ENCODE data around the gene SPOCK1.
"Not testable (repeated sequence)": the region's sequence is repeated elsewhere in the genome, so short reads cannot be mapped to it uniquely, and the experiment has no call there.

The SPOCK1 gene

DNA sequence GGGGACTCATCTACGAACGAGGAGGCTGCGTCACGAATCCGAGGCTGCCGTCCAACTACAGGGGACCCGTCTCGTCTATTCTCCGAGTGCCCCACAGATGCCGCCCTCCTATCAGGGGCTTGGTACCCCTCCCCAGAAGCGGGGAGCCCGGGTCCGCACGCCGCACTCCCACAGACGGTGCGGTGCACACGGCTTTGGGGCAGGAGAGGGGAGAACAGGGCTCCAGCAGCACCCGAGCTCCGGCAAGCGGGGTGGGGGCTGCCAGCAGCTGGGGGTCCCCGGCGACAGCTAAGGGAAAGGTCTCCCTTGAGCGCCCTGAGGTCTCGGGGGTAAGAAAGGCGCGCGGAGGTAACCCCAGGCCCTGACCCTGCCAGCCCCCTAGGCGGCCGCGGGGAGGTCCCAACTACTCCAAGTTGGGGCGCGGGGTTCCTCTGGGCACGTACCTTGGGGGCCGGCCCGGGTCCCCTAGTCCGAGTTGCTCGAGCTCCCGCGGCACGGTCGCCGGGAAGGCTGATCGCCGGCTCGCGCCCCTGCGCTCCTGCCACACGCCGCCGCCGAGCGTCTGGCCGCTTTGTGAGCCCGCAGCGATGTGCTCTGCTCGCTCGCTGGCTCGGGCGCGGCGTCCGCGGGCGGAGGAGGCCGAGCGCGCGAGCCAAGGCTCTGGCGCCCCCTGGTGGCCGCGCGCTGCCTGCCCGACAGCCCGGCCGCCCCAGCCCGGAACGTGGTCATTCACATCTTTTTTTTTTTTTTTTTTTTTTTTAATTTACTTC is at the start of gene SPOCK1:
TSS of gene SPOCK1 (minus strand) at position 591 of the 770 bp plus-strand sequence.
- peak; percentile 16 to 20 for DNase-seq

DNA sequence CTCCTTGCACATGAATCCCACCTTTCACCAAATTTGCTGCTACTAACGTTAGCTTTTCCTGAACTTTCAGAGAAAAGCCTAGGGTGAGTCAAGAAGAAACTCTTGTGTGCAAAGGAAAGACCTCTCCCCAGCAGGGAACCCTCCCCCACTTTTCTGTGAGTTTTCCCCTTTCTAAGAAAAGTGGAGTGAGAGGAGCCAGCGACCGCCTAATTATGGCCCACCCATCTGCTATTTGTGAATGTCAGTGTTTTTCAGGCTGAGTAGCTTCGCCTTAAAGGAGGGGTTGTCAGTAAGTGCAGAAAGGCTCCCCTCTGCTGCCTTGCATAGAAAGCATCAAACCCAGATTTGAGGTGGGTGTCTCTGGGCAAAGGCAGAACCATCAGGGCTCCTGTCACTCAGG is 46.8 kb upstream of the SPOCK1 start:
- DNase-seq: no peak

DNA sequence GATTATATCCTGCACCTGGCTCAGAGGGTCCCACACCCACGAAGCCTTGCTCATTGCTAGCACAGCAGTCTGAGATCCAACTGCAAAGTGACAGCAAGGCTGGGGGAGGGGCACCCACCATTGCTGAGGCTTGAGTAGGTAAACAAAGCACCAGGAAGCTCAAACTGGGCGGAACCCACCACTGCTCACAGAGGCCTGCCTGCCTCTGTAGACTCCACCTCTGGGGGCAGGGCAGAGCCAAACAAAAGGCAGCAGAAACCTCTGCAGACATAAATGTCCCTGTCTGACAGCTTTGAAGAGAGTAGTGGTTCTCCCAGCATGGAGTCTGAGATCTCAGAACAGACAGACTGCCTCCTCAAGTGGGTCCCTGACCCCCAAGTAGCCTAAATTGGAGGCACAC is 36.3 kb upstream of the SPOCK1 start:
- DNase-seq: not testable (repeated sequence)

DNA sequence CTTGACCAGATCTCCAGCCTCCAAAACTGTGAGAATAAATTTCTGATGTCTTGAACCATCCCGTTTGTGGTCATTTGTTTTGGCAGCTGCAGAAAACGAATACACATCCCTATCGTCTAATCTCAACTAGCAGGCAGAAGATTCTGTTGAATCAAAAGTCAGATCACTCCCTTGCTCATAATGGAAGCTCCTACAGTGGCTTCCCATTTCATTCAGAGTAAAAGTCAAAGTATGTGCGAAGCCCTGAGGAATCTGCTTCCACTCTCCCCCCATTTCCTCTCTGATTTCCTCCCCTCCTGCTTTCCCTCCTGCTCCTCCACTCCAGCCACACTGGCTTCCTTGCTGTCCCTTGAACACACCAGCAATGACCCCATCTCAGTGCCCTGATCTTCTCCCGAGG is 34.8 kb upstream of the SPOCK1 start:
- DNase-seq: no peak

DNA sequence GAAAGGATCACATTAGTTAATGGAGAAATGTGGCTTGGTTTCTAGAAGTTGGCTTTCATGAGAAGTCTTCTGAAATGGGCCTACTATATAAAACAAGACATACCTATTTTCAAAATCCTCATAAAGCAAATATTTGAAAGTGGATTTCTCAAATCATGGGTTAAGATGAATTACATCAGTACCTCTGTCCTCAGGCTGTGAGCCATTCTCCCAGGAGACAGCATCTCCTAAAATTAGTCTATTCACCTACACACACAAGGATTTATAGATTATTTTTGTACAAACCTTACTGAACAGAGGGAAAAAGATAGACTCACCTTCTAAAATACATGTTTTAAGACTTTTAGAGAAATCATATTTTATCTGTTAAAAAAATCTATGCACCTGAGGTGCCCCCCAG is 32.1 kb upstream of the SPOCK1 start:
- DNase-seq: no peak

DNA sequence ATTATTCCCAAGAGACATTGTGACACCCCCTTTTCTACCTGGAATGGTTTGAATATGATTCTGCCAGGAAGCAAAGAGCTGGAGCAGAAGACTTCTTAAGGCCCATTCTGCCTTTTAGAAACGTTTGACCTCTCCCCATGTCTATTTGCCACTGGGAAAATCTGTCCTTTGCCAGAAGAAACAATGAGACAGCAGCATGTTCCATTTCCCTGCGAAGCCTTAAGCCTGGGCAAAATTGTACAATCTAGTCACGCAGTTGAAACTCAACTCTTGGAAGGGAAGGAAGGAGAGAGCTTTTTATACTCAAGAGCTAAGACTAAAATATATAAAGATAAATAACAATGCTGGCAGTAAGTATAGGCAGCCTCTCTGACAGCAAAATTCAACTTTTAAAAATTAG is 22.1 kb upstream of the SPOCK1 start:
- no peak for DNase-seq

DNA sequence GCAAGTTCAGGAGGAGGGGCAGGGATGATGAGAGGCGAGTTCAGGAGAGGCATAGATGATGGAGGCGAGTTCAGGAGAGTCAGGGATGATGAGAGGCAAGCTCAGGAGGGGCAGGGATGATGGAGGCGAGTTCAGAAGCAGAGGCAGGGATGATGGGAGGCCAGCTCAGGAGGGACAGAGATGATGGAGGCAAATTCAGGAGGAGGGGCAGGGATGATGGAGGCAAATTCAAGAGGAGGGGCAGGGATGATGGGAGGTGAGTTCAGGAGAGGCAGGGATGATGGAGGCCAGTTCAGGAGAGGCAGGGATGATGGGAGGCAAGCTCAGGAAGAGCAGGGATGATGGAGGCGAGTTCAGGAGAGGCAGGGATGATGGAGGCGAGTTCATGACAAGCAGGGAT is 17.8 kb upstream of the SPOCK1 start:
- DNase-seq: no peak

DNA sequence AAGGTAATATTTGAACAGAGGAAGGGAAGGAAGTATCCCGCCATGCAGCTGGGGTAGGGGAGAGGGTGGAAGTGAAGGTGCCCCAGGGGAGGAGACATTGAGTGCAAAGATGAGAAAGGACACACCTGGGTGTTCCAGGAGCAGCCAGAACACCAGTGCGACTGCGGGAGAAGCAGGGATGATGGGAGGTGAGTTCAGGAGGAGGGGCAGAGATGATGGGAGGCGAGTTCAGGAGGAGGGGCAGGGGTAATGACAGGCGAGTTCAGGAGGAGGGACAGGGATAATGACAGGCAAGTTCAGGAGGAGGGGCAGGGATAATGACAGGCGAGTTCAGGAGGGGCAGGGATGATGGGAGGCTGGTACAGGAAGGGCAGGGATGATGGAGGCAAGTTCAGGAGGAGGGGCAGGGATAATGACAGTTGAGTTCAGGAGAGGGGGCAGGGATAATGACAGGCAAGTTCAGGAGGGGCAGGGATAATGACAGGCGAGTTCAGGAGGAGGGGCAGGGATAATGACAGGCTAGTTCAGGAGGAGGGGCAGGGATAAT is 17.2 kb upstream of the SPOCK1 start:
- DNase-seq: no peak

DNA sequence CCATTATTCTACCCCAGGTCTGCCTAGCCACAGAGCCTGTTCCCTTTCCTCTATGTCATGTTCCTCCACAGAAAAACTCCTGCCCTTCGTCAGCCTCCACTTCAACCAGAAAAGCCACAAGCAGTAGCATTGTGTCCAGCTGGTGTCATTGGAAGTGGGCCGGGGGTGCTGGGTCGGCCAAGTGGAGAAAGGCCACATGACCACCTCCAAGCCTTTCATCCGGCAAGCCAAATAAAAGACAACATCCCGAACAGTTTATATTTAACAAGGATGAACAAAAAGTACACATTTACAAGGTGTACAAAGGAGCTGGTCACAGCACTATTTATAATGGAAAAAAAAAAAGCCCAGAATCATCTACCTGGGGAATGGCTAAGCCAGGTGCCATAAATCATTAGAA is 16.1 kb upstream of the SPOCK1 start:
- DNase-seq: no peak

DNA sequence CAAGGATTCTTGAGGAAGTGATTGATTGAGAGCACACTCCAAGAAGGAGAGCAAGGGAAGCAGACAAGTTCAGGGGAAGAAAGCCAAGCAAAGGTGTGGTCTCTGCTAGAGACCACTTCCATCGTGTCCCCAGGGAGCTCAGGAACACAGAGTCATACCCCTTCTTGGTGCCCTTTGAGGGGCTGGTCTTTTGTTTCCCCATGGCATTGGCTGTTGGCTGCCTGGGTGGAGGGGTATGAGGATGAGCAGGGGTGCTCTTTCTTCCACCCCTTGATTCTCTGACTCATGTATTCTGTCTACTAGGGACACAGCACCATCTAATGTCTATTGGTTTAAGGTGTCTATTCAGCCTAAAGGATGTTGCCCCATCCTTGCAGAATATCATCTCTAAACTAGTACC is 11.5 kb upstream of the SPOCK1 start:
- no peak for DNase-seq

DNA sequence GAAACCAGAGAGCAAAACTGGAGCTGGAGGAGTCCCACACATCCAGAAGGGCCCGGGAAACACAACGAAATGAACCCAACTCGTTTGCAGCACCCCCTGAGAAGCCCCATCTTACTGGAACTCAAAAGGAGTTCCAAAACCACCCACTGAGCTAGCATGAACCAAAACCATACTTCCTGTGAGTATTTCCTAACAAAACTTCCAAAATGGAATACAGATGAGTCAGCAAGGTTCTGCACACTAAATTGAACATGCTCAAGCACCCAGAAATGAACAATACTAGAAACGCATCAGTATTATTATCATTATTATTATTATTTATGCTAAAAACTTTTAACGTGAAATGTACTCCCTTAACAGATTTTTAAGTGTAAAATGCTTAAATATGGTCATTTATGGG is 8.0 kb upstream of the SPOCK1 start:
- DNase-seq: no peak

DNA sequence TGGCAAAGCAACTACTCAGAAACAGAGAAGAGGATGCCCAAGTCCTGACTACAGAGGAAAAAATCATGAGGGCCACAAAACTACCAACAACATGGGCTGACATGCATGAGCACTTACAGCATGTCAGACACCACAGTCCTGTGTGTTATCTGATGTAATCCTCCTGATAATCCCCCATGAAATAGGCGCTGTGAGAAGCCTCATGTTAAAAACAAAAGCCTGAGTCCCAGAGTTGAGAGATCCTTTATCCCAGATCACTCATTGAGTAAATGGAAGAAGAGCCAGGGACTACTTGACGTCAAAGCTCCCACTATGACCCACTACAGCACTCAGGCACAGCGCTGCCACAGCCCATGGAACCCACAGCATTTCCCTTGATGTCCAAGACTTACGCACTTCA is 7.2 kb upstream of the SPOCK1 start:
- no peak for DNase-seq

DNA sequence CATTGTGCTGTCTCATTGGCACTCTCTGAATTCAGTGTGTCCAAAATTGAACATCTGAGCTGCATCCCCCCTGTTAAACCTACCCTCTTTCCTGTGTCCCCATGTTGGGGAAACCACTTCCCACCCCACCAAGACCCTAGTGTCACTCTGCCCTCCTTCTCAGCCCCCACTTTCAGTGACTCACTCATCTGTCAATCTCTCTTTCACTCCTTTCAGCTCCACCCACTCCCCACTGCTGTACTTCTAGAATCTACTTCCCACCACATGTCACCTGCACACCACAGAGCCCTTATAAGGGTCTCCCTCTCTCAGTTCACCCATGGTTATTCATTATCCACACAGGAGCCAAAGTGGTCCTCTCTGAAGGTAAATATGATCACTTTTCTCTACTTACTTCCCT is 5.8 kb upstream of the SPOCK1 start:
- DNase-seq: no peak

DNA sequence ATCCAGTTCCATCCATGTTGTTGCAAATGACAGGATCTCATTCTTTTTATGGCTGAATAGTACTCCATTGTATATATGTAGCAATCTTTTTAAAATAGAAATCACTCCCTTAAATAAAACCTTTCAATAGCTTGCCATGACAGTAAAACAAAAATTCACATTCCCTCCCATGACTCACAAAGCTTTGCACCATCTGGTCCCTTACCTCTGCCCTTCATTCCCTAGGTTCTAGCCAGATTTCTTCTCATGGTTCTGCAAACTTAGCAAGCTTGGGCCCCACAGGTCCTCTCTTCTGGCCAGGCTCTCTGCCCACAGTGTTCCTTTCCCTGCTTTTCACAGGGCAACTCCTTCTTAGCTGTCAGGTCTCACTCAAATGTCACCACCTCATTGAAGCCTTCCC is 4.3 kb upstream of the SPOCK1 start:
- DNase-seq: no peak

DNA sequence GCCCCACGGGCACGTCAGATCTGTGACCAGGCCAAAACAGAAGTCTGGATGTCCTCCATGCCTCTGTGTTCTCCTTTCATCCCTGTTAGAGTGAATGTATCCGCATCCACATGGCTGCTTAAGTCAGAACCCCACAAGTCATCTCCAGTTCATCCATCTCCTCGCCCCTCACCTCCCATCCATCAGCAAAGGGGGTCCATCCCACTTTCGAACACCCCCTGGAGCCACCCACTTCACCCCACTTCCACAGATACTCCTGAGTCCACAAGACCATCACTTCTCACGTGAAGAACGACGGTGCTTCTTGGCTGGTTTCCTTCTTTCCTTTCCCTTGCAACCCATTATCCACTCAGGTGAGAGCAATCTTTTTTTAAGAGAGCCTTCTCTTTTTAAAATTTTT is 3.5 kb upstream of the SPOCK1 start:
- DNase-seq: no peak

DNA sequence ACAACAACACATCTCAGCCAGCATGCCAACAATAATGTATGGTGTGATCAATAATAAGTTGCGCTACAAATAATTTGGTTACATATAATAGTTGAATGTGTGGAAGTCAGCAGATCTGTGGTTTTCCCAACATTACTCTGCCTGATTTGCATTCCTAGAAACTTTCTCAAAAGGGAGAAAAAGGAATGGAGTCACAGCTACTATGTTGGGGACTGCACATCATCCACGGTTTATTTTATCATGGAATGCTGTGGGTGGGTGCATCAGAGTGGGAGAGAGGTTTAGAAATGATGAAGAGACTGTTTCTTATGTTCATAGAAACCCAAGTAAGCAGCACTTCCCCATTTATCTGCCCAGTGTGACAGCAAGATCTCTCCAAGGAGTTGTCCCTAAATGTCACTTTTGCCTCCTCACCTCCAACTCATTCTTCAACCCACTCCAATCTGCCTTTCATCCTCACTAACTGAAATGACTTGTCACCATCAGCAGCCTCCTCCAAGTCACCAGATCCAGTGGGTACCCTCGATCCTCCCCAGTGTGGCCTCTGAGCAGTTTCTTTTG is 2.8 kb upstream of the SPOCK1 start:
- DNase-seq: no peak

DNA sequence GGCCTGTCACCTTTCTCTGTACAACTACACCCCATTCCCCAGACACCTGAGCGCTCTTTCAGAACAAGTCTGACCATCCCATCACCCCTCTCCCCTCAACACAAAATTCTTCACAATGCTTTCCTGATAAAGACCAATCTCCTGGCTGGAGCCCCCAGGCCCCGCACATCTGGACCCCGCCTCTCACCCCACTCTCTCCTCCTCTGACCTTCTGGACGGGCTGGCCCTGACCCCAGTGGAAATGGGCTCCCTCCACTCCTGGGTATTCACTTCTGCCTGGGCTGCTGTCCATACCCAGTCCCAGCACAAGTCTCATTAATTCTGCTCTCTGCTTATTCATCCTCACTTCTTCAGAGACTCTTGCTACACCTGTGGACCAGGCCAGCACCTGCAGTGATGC is 2.1 kb upstream of the SPOCK1 start:
- no peak for DNase-seq

DNA sequence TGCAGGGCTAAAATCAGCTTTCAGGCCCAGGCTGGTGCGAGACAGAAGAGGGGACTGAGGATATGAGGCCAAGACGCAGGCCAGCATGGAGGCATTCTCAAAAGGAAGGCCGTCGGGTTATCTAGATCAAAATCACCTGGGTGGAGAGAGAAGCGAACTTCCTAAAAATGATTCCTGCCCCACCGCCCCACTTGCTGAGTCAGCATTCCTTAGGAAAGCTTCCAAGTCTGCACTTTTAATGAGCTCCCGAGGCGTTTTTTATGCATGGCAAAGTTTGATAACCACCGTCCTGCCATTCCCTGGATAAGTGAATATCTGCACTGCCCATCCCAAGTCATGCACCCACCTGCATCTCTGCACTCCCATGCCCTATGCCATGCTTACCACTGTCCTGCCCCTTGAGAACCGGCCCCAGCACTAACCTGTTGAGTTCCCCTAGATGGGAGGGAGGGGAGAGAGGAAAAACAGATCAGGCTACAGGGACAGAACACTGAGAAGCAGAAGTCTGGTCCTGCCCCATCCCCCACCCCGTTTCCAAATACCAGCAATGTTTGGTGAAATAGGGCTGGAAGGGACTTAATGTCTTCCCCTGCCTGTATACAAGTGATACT is 1.6 kb upstream of the SPOCK1 start:
- no peak for DNase-seq

DNA sequence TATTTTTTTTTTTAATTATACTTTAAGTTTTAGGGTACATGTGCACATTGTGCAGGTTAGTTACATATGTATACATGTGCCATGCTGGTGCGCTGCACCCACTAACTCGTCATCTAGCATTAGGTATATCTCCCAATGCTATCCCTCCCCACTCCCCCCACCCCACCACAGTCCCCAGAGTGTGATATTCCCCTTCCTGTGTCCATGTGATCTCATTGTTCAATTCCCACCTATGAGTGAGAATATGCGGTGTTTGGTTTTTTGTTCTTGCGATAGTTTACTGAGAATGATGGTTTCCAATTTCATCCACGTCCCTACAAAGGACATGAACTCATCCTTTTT is 351 bp upstream of the SPOCK1 start:
- not testable (repeated sequence) for DNase-seq

DNA sequence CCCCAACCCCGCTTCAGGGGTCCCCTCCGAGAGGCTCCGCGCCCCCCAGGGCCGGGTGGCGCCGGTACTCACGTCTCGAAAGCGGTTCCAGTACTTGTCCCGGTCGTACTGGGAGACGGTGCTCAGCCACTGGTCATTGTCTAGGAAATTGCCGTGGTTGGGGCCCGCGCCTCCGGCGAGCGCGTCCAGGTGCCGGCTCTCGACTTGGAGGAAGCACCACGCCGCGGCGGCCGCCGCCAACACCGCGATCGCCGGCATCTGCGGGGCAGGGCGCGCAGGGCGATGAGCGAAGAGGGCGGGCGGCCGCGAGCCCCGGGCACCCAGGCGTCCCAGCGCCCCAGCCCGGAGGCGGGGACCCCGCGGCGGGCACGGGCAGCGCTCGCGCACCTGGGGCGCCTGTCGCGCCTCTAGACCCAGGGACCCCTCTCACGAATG is 808 bp downstream of the SPOCK1 start:
- no peak for DNase-seq

DNA sequence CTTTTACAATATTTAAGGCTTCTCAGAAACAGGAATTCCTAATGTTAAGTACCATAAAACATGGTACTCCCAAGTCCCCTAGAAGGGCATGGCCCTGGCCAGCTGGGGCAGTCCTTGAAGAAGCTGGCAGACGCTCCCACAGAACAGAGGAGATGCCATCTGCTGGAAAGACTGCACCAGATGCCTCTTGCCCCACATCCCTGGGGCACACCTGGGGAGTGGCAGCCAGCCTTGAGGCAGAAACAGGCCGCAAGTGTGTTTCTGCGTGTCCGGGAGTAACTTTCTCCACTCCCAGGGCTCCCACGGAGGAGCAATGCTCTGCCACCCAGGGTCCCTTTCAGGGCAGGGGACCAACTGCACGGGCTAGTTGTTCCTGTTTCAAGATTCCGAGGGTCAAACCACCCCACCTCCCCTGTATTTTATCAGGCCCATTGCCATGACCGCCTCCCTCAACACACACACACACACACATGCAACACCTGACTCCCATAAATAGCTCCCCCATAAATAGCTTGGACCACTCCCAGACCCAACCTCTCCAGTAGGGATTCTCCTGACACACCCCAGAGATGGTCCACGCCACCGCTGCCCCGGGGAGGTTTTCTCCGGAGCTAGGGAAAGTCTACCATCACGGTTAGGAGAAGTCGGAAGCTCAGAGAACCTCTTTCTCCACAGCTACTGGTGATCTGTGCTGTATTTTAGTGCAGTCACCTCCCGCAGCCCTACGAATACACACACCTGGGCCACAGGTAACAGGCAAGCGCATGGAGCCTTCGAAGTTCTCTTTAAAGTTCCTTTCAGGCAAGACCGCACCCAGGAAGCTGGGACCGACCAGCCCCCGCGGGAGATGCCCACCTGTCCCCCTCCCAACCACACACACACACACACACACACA is 1.5 kb downstream of the SPOCK1 start:
- no peak for DNase-seq

DNA sequence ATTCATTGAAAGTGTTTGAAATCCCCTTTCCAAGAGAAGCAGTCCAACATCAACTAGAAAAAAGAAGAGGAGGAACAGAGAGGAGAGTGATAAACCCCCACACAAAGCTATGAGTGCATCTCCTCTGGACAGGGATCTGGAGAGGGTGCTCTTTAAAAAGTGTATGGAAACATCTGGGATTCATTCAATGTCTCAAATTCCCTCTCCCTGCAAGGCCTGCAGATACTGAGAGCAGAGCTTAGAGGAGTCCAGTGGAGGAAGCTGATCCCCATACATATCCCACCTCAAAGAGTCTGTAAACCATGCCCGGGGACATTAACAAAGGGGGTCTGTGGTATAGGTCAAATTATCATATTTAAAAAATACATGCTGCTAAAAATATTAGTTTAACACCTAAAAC is 2.2 kb downstream of the SPOCK1 start:
- DNase-seq: no peak

DNA sequence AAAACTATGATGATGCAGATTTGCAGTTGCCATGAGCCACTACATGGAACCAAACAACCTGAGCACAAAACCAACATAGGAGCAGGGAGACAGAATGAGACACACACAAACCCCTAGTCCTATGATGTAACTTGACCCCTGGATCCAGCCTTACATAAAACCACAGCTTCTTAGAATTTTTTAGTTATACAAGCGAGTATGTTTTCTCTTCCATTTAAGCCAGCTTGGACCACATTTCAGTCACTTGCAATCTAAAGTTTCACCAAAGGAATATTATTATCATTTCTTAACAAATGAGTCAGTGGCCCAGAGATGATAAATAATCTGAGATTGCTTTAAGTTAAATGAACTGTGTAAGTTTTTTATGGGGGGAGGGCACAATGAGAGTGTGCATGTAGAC is 6.8 kb downstream of the SPOCK1 start:
- DNase-seq: no peak
